GM06990 (cell line): ENCODE results near the gene DAZAP2.

Experiments used
- DNase-seq: peaks from one replicate; pipeline ENCODE4 v3.0.0-alpha.2; 2011; ENCODE audit not compliant: insufficient read length; ENCODE audit errors: extremely low read depth
- H3K27me3 ChIP-seq: replicated peaks from 2 replicates; pipeline ENCODE4 v1.6.0; 2011; ENCODE audit warnings: low read length; ENCODE audit not compliant: control insufficient read depth, insufficient read depth
- H3K36me3 ChIP-seq: 2 replicates; pipeline ENCODE4 v1.5.1; 2011; ENCODE audit warnings: low read length; ENCODE audit not compliant: control insufficient read depth, insufficient read depth
- H3K4me3 ChIP-seq: replicated peaks from 2 replicates; pipeline ENCODE4 v1.5.1; 2011; ENCODE audit warnings: low read depth, mild to moderate bottlenecking, control low read depth, low read length
- TF ChIP-seq, protein P1 (sequence below): IDR thresholded peaks from 2 replicates; pipeline ENCODE4 v1.5.1; 2011; ENCODE audit warnings: low read length, control low read depth, mild to moderate bottlenecking, inconsistent platforms; ENCODE audit not compliant: insufficient read depth, poor library complexity, severe bottlenecking

Gene DAZAP2

GRCh38 chr12:51262758-51263177, 24.1 kb downstream of the DAZAP2 start:
- Histone ChIP-seq H3K4me3 (no peak overlapping the region), H3K27me3 (no peaks in the 10 kb centered on the region), H3K36me3 (no peaks in the 10 kb centered on the region)
- no peak for DNase-seq
- TF ChIP-seq, protein P1, sequence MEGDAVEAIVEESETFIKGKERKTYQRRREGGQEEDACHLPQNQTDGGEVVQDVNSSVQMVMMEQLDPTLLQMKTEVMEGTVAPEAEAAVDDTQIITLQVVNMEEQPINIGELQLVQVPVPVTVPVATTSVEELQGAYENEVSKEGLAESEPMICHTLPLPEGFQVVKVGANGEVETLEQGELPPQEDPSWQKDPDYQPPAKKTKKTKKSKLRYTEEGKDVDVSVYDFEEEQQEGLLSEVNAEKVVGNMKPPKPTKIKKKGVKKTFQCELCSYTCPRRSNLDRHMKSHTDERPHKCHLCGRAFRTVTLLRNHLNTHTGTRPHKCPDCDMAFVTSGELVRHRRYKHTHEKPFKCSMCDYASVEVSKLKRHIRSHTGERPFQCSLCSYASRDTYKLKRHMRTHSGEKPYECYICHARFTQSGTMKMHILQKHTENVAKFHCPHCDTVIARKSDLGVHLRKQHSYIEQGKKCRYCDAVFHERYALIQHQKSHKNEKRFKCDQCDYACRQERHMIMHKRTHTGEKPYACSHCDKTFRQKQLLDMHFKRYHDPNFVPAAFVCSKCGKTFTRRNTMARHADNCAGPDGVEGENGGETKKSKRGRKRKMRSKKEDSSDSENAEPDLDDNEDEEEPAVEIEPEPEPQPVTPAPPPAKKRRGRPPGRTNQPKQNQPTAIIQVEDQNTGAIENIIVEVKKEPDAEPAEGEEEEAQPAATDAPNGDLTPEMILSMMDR = peak; percentile 38

GRCh38 chr12:51263341-51263740, 24.7 kb downstream of the DAZAP2 start:
- H3K4me3 ChIP-seq = no peak overlapping the region
- DNase-seq = no peak
- no peaks in the 10 kb centered on the region for H3K27me3 ChIP-seq
- TF ChIP-seq, protein P1 = no peak
- H3K36me3 ChIP-seq = no peaks in the 10 kb centered on the region

DNA sequence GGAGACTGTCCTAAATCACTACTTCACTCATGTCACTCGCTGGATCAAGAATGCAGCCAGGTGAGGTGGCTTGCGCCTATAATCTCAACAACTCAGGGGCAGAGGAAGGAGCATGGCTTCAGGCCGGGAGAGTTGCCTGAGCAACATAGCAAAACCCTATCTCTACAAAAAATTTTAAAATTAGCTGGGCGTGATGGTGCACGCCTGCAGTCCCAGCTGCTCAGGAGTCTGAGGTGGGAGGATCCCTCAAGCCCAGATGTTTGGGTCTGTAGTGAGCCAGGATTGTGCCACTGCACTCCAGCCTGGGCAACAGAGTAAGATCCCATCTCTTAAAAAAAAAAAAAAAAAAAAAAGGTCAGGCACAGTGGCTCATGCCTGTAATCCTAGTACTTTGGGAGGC, 25.7 kb downstream of the DAZAP2 start:
- TF ChIP-seq, protein P1 = no peak
- Histone ChIP-seq H3K36me3 (no peaks in the 10 kb centered on the region), H3K4me3 (no peak overlapping the region), H3K27me3 (no peaks in the 10 kb centered on the region)
- no peak for DNase-seq

DNA sequence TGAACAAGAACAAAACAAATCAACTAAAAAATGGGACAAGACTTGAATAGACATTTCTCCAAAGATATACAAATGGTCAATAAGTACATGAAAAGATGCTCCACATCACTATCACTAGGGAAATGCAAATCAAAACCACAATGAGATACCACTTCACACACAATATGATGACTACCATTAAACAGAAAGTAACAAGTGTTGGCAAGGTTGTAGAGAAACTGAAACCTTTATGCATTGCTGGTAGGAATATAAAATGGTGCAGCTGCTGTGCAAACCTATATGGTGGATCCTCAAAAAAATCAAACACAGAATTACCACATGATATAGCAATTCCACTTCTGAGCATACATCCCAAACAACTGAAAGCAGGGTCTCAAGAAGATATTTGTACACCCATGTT, 26.4 kb downstream of the DAZAP2 start:
- H3K4me3 ChIP-seq = no peak overlapping the region
- no peaks in the 10 kb centered on the region for H3K36me3 ChIP-seq
- TF ChIP-seq, protein P1 = no peak
- no peaks in the 10 kb centered on the region for H3K27me3 ChIP-seq
- no peak for DNase-seq

- no peaks in the 10 kb centered on the region for H3K27me3 ChIP-seq
- TF ChIP-seq, protein P1 = no peak
- H3K4me3 ChIP-seq = peak overlapping the region; percentile 61
- H3K36me3 ChIP-seq = no peaks in the 10 kb centered on the region
- peak; percentile 40 for DNase-seq
Measured at GRCh38 chr12:51269174-51270066, 30.8 kb downstream of the DAZAP2 start.
